Type B pancreatic cell (in vitro differentiated cells): ENCODE results near the gene TCF4. TPM values are rescaled to one million over a fixed set of nuclear protein-coding genes. Genes with fewer than 3 reads are reported as not detected.

Source experiments
- DNase-seq: peaks from one replicate; pipeline ENCODE4 v3.0.0; 2021; ENCODE audit warnings: mixed read lengths; ENCODE audit not compliant: unreplicated experiment; ENCODE audit errors: extremely low spot score
- H3K27ac Mint-ChIP-seq: 2 replicates; pipeline ENCODE4 v1.8.0; 2021; ENCODE audit warnings: mild to moderate bottlenecking, mixed read lengths
- H3K27me3 Mint-ChIP-seq: 2 replicates; pipeline ENCODE4 v1.8.0; 2021; ENCODE audit warnings: mixed read lengths
- H3K36me3 Mint-ChIP-seq: 2 replicates; pipeline ENCODE4 v1.8.0; 2021; ENCODE audit warnings: mixed read lengths
- H3K4me1 Mint-ChIP-seq: one replicate; pipeline ENCODE4 v1.8.0; 2021; ENCODE audit warnings: mixed read lengths; ENCODE audit not compliant: unreplicated experiment
- H3K4me3 Mint-ChIP-seq: 2 replicates; pipeline ENCODE4 v1.8.0; 2021; ENCODE audit warnings: mild to moderate bottlenecking, mixed read lengths
- H3K9me3 Mint-ChIP-seq: 2 replicates; pipeline ENCODE4 v1.8.0; 2021; ENCODE audit warnings: mixed read lengths
- CTCF ChIP-seq: fragments of 200-600 bp; sonication (generic); conservative IDR thresholded peaks from 2 replicates; pipeline ENCODE4 v1.5.0; 2021; ENCODE audit warnings: antibody characterized with exemption, mild to moderate bottlenecking
- total RNA-seq: library from RNA; stranded (reverse); gene quantifications from 2 replicates; pipeline ENCODE4 v1.2.1, GENCODE V29; 2021; ENCODE audit warnings: low replicate concordance

TCF4 gene
- total RNA-seq, 1 donor from 2014 or later: 189 TPM

GRCh38 chr18:55593888-55594287 is 5.9 kb upstream of the TCF4 start:
- DNase-seq: no peak
- no peak for TF ChIP-seq CTCF
- Mint-ChIP-seq H3K4me1 (no peaks in the 10 kb centered on the region), H3K4me3 (no peak overlapping the region), H3K27ac (peak overlapping the region; percentile 7), H3K36me3 (no peaks in the 10 kb centered on the region), H3K27me3 (no peaks in the 10 kb centered on the region), H3K9me3 (no peaks in the 10 kb centered on the region)

GRCh38 chr18:55592572-55592971 is 4.6 kb upstream of the TCF4 start:
- no peaks in the 10 kb centered on the region for H3K9me3 Mint-ChIP-seq
- H3K4me1 Mint-ChIP-seq: no peaks in the 10 kb centered on the region
- no peak for TF ChIP-seq CTCF
- no peaks in the 10 kb centered on the region for H3K36me3 Mint-ChIP-seq
- H3K27ac Mint-ChIP-seq: no peak overlapping the region
- H3K4me3 Mint-ChIP-seq: no peak overlapping the region
- DNase-seq: no peak
- no peaks in the 10 kb centered on the region for H3K27me3 Mint-ChIP-seq

GRCh38 chr18:55592106-55592505 is 4.1 kb upstream of the TCF4 start:
- DNase-seq: no peak
- Mint-ChIP-seq H3K27me3 (no peaks in the 10 kb centered on the region), H3K4me1 (no peaks in the 10 kb centered on the region), H3K27ac (no peak overlapping the region), H3K9me3 (no peaks in the 10 kb centered on the region), H3K4me3 (no peak overlapping the region), H3K36me3 (no peaks in the 10 kb centered on the region)
- TF ChIP-seq CTCF: no peak

GRCh38 chr18:55589625-55590291 is 1.8 kb upstream of the TCF4 start:
- peaks cover 6% of the 10 kb centered on the region for H3K36me3 Mint-ChIP-seq
- H3K4me3 Mint-ChIP-seq: peak overlapping the region; percentile 93
- H3K4me1 Mint-ChIP-seq: peaks cover 12% of the 10 kb centered on the region
- no peaks in the 10 kb centered on the region for H3K9me3 Mint-ChIP-seq
- DNase-seq: peak; percentile 95
- no peak for TF ChIP-seq CTCF
- H3K27ac Mint-ChIP-seq: peak overlapping the region; percentile 87
- no peaks in the 10 kb centered on the region for H3K27me3 Mint-ChIP-seq

GRCh38 chr18:55588870-55589595 is 1.0 kb upstream of the TCF4 start:
- Mint-ChIP-seq H3K27ac (peak overlapping the region; percentile 87), H3K4me1 (peaks cover 12% of the 10 kb centered on the region), H3K36me3 (peaks cover 6% of the 10 kb centered on the region), H3K27me3 (no peaks in the 10 kb centered on the region), H3K4me3 (peak overlapping the region; percentile 93), H3K9me3 (no peaks in the 10 kb centered on the region)
- no peak for DNase-seq
- TF ChIP-seq CTCF: no peak
